H1 (cell line): ENCODE results near the gene USP38. TPM values are rescaled to one million over a fixed set of nuclear protein-coding genes. Genes with fewer than 3 reads are reported as not detected.

Source experiments
- CTCF ChIA-PET: fragments of 300-600 bp; sonication (Branson Sonifier 250); formaldehyde crosslinking; loops from one replicate; lab custom pipeline; 2021; ENCODE audit not compliant: partially characterized antibody; lab: Charles Lee
- POLR2A ChIA-PET: fragments of 300-600 bp; sonication (Branson Sonifier 250); formaldehyde crosslinking; loops from one replicate; lab custom pipeline; 2021; ENCODE audit warnings: inconsistent platforms; ENCODE audit not compliant: partially characterized antibody; lab: Charles Lee
- DNase-seq, 2 experiments: peaks; one replicate each; pipeline versions ENCODE4 v3.0.0 to v3.0.0-alpha.2; 2010 to 2022; ENCODE audit warnings: low spot score in 2 of 2, low read depth in 1 of 2, mixed read lengths in 1 of 2
- FAIRE-seq: peaks from 2 replicates; lab custom pipeline; 2011; peaks lifted over from hg19 to GRCh38; lab: Jason Lieb, UNC
- H2AFZ ChIP-seq: 2 replicates; pipeline ENCODE4 v1.8.1; 2012; ENCODE audit warnings: low read length, inconsistent platforms
- H2AK5ac ChIP-seq: 2 replicates; pipeline ENCODE4 v1.6.1; 2013; ENCODE audit warnings: low read depth, low read length
- H2BK120ac ChIP-seq: replicated peaks from 2 replicates; pipeline ENCODE3; 2013; ENCODE audit warnings: low read depth, low read length, inconsistent platforms
- H2BK12ac ChIP-seq: 2 replicates; pipeline ENCODE4 v1.6.1; 2013; ENCODE audit warnings: low read depth, low read length
- H2BK15ac ChIP-seq: 2 replicates; pipeline ENCODE4 v1.6.1; 2013; ENCODE audit warnings: low read length
- H2BK20ac ChIP-seq: 2 replicates; pipeline ENCODE4 v1.6.1; 2013; ENCODE audit warnings: low read length
- H2BK5ac ChIP-seq: 2 replicates; pipeline ENCODE4 v1.6.1; 2013; ENCODE audit warnings: low read depth, low read length
- H3K14ac ChIP-seq: 2 replicates; pipeline ENCODE4 v1.6.1; 2013; ENCODE audit warnings: inconsistent platforms; ENCODE audit not compliant: insufficient read length
- H3K18ac ChIP-seq: 2 replicates; pipeline ENCODE4 v1.6.1; 2013; ENCODE audit warnings: low read length; ENCODE audit errors: extremely low read depth
- H3K23ac ChIP-seq: 2 replicates; pipeline ENCODE4 v1.6.1; 2013; ENCODE audit warnings: inconsistent platforms; ENCODE audit not compliant: insufficient read length
- H3K23me2 ChIP-seq: 2 replicates; pipeline ENCODE4 v1.6.1; 2013; ENCODE audit warnings: low read depth, low read length
- H3K27ac ChIP-seq: 2 replicates; pipeline ENCODE4 v1.6.1; 2011; ENCODE audit warnings: low read depth, low read length, inconsistent platforms
- H3K27me3 ChIP-seq, 4 experiments: replicated peaks in 1 of 4; 1 replicate in 1 of 4; 2 replicates in 3 of 4; pipeline versions ENCODE4 v1.6.1 to v1.8.1; 2011 to 2013; ENCODE audit warnings: low read length in 3 of 4, mild to moderate bottlenecking in 3 of 4, inconsistent platforms in 2 of 4, mixed read lengths in 2 of 4, moderate library complexity in 1 of 4; ENCODE audit not compliant: control insufficient read depth in 3 of 4, insufficient read depth in 3 of 4; ENCODE audit errors: extremely low read depth in 1 of 4
- H3K36me3 ChIP-seq, 4 experiments: 2 replicates each; pipeline versions ENCODE4 v1.6.1 to v1.8.1; 2011 to 2013; ENCODE audit warnings: mild to moderate bottlenecking in 4 of 4, low read length in 3 of 4, moderate library complexity in 2 of 4, control low read depth in 1 of 4, inconsistent platforms in 1 of 4; ENCODE audit not compliant: insufficient read depth in 4 of 4, control insufficient read depth in 2 of 4
- H3K4ac ChIP-seq: replicated peaks from 2 replicates; pipeline ENCODE3; 2013; ENCODE audit warnings: low read length, low read depth, mixed read lengths, inconsistent platforms; ENCODE audit not compliant: insufficient read length
- H3K4me1 ChIP-seq, 4 experiments: replicated peaks in 1 of 4; 1 replicate in 1 of 4; 2 replicates in 3 of 4; pipeline versions ENCODE4 v1.6.1 to v1.8.1; 2011 to 2013; ENCODE audit warnings: low read length in 3 of 4, inconsistent platforms in 2 of 4, mixed read lengths in 1 of 4; ENCODE audit not compliant: insufficient read depth in 4 of 4, control insufficient read depth in 3 of 4
- H3K4me2 ChIP-seq, 2 experiments: 2 replicates each; pipeline versions ENCODE4 v1.6.1 to v1.8.1; 2011 to 2013; ENCODE audit warnings: low read depth in 2 of 2, low read length in 2 of 2, control low read depth in 1 of 2, inconsistent platforms in 1 of 2, mild to moderate bottlenecking in 1 of 2; ENCODE audit not compliant: insufficient read depth in 1 of 2
- H3K4me3 ChIP-seq, 4 experiments: fragments of 200-600, 300-600 bp in 1 of 4; sonication (generic), shearing (Covaris generic), sonication (Bioruptor Twin) in 1 of 4; 2 replicates each; pipeline versions ENCODE4 v1.5.1 to v1.8.1; 2011 to 2016; ENCODE audit warnings: low read length in 4 of 4, low read depth in 3 of 4, control low read depth in 2 of 4, inconsistent platforms in 2 of 4, mild to moderate bottlenecking in 2 of 4, mixed read lengths in 1 of 4, moderate library complexity in 1 of 4; ENCODE audit not compliant: insufficient read depth in 2 of 4; ENCODE audit errors: extremely low read depth in 1 of 4
- H3K56ac ChIP-seq: replicated peaks from 2 replicates; pipeline ENCODE3; 2013; ENCODE audit warnings: low read depth, mild to moderate bottlenecking, mixed read lengths, low read length, inconsistent platforms; ENCODE audit not compliant: insufficient read length
- H3K79me1 ChIP-seq: 2 replicates; pipeline ENCODE4 v1.6.1; 2013; ENCODE audit warnings: low read depth, low read length, control low read depth
- H3K79me2 ChIP-seq, 2 experiments: 2 replicates each; pipeline versions ENCODE4 v1.6.1 to v1.8.1; 2012 to 2013; ENCODE audit warnings: low read length in 2 of 2, mild to moderate bottlenecking in 2 of 2, inconsistent platforms in 1 of 2; ENCODE audit not compliant: insufficient read depth in 2 of 2, control insufficient read depth in 1 of 2
- H3K9ac ChIP-seq, 4 experiments: replicated peaks in 1 of 4; 1 replicate in 1 of 4; 2 replicates in 3 of 4; pipeline versions ENCODE4 v1.6.1 to v1.8.1; 2011 to 2013; ENCODE audit warnings: low read depth in 3 of 4, low read length in 3 of 4, control low read depth in 2 of 4, mild to moderate bottlenecking in 2 of 4, moderate library complexity in 2 of 4, inconsistent platforms in 1 of 4; ENCODE audit errors: extremely low read depth in 1 of 4
- H3K9me3 ChIP-seq, 2 experiments: 2 replicates each; pipeline versions ENCODE4 v1.6.1 to v1.8.1; 2012 to 2013; ENCODE audit warnings: mild to moderate bottlenecking in 2 of 2, moderate library complexity in 2 of 2, control low read depth in 1 of 2, inconsistent platforms in 1 of 2, low read depth in 1 of 2, low read length in 1 of 2, mixed read lengths in 1 of 2; ENCODE audit not compliant: insufficient read depth in 2 of 2
- H4K20me1 ChIP-seq, 2 experiments: replicated peaks in 1 of 2; 2 replicates each; pipeline versions ENCODE3 to v1.8.1; 2011 to 2013; ENCODE audit warnings: inconsistent platforms in 2 of 2, low read length in 2 of 2, mild to moderate bottlenecking in 1 of 2; ENCODE audit not compliant: insufficient read depth in 2 of 2, control insufficient read depth in 1 of 2
- H4K5ac ChIP-seq: 2 replicates; pipeline ENCODE4 v1.6.1; 2013; ENCODE audit warnings: low read length, low read depth, mixed read lengths, inconsistent platforms; ENCODE audit not compliant: insufficient read length
- H4K8ac ChIP-seq: 2 replicates; pipeline ENCODE4 v1.8.0; 2013; ENCODE audit warnings: mild to moderate bottlenecking, moderate library complexity, low read length, inconsistent platforms; ENCODE audit not compliant: insufficient read depth; ENCODE audit errors: extremely low read depth
- H4K91ac ChIP-seq: replicated peaks from 2 replicates; pipeline ENCODE3; 2013; ENCODE audit warnings: low read length, mixed read lengths, inconsistent platforms; ENCODE audit not compliant: insufficient read length
- ASH2L ChIP-seq: fragments of 200-600, 300-600 bp; sonication (generic); IDR thresholded peaks from one replicate; pipeline ENCODE4 v1.7.1; 2017; ENCODE audit warnings: low read length
- CBX5 ChIP-seq: fragments of 300-800, 300-1000 bp; sonication (generic); IDR thresholded peaks from 2 replicates; pipeline ENCODE4 v1.7.1; 2016; ENCODE audit warnings: antibody characterized with exemption, low read length, low read depth
- CTBP2 ChIP-seq: IDR thresholded peaks from 2 replicates; pipeline ENCODE4 v1.7.0; 2011; ENCODE audit warnings: borderline replicate concordance, mild to moderate bottlenecking, moderate library complexity, mixed read lengths, low read length; ENCODE audit not compliant: insufficient read depth, insufficient read length
- CTCF ChIP-seq, 3 experiments: IDR thresholded peaks; 1 replicate in 2 of 3; 2 replicates in 1 of 3; pipeline versions ENCODE4 v1.5.1 to v1.6.1; 2011; ENCODE audit warnings: low read length in 3 of 3, mild to moderate bottlenecking in 3 of 3, inconsistent platforms in 2 of 3, low read depth in 1 of 3, moderate library complexity in 1 of 3; ENCODE audit not compliant: insufficient read depth in 1 of 3; ENCODE audit errors: control extremely low read depth in 1 of 3
- JUND ChIP-seq: IDR thresholded peaks from 2 replicates; pipeline ENCODE4 v1.6.1; 2011; ENCODE audit warnings: mild to moderate bottlenecking, improper control_type of control experiment, low read length
- RBBP5 ChIP-seq: IDR thresholded peaks from 2 replicates; pipeline ENCODE4 v1.7.1; 2012; ENCODE audit warnings: low read depth, mild to moderate bottlenecking, inconsistent platforms, low read length, moderate library complexity, borderline replicate concordance
- RNF2 ChIP-seq: fragments of 200-900, 300-1000 bp; sonication (generic); IDR thresholded peaks from 2 replicates; pipeline ENCODE4 v1.7.1; 2016; ENCODE audit warnings: borderline replicate concordance, low read depth, mild to moderate bottlenecking, antibody characterized with exemption, low read length; ENCODE audit not compliant: poor library complexity, severe bottlenecking; ENCODE audit errors: missing control alignments
- YY1 ChIP-seq: IDR thresholded peaks from 2 replicates; pipeline ENCODE4 v1.6.1; 2011; ENCODE audit warnings: low read depth, mild to moderate bottlenecking, low read length
- WGBS, 2 experiments: shearing (Covaris generic) in 1 of 2; methylation state at CpG; one replicate each; pipeline versions ENCODE4 v1.1.6 to v1.1.7; 2013 to 2015; ENCODE audit warnings: low lambda C conversion rate in 2 of 2, mixed read lengths in 2 of 2, inconsistent platforms in 1 of 2, low coverage in 1 of 2, missing lambda C conversion rate in 1 of 2; ENCODE audit not compliant: insufficient replicate concordance in 2 of 2, insufficient coverage in 1 of 2, insufficient read length in 1 of 2; ENCODE audit errors: extremely low coverage in 1 of 2, missing lambda C conversion rate in 1 of 2; 5-methylcytosine and 5-hydroxymethylcytosine counted together
- polyA plus RNA-seq, 7 experiments: library from polyadenylated mRNA; depleted of rRNA in 3 of 7; stranded (reverse) in 5 of 7; unstranded in 2 of 7; fragments of >200 nt in 5 of 7; fragments of 200-250 nt in 2 of 7; gene quantifications; 1 replicate in 5 of 7; 2 replicates in 1 of 7; 4 replicates in 1 of 7; pipeline versions ENCODE4 v1.2.1 to v1.2.3, GENCODE V29; 2011 to 2013; ENCODE audit warnings: missing spikeins in 2 of 7, mixed read lengths in 2 of 7
- total RNA-seq: library from RNA; stranded (reverse); fragmentation: NEBNext Ultra II Directional; extraction: Animal tissue kit (Norgen Biotek cat#: 25700); gene quantifications from 2 replicates; pipeline ENCODE4 v1.2.1, GENCODE V29; 2021

The USP38 gene
- total and polyA plus RNA-seq, 2 of the 8 experiments (the other 6 are each of a cell fraction or from before 2014, with no cell fraction given) = 3.2 to 10.5 TPM

GRCh38 chr4:143203577-143203976, 18.9 kb downstream of the USP38 start:
- Histone ChIP-seq H2AK5ac (no peak overlapping the region), H3K27ac (no peak overlapping the region), H3K79me1 (no peaks in the 10 kb centered on the region), H2BK5ac (no peak overlapping the region), H3K27me3 (no peaks in the 10 kb centered on the region), H2BK15ac (no peak overlapping the region), H3K4me3 (no peak overlapping the region), H2BK20ac (no peak overlapping the region), H3K79me2 (no peaks in the 10 kb centered on the region; a peak in 1 of 4 replicates), H3K4me2 (no peak overlapping the region), H3K23ac (no peak overlapping the region), H2BK12ac (no peak overlapping the region), H4K91ac (no peak overlapping the region), H3K23me2 (no peaks in the 10 kb centered on the region), H4K20me1 (peaks cover 0 to 4% of the 10 kb centered on the region in 2 experiments), H4K8ac (no peak overlapping the region), H2BK120ac (no peak overlapping the region), H3K36me3 (peaks cover 0 to 39% (median 19%) of the 10 kb centered on the region in 4 experiments; a peak in 6 of 8 replicates), H3K18ac (no peak overlapping the region), H3K9ac (no peak overlapping the region), H2AFZ (no peak overlapping the region), H3K4me1 (no peaks in the 10 kb centered on the region), H3K4ac (no peak overlapping the region), H3K9me3 (no peaks in the 10 kb centered on the region), H4K5ac (no peak overlapping the region), H3K56ac (no peak overlapping the region), H3K14ac (no peak overlapping the region)
- 92% methylated on average over 1 of the region's 1 CpG; no CpG with 5 or more reads in 1 of the 2 experiments for WGBS, 2 experiments
- POLR2A ChIA-PET = no interaction called here
- DNase-seq = no peak
- CTCF ChIA-PET = interaction anchor here (1.3 kb wide), 1 partner anchor 134 kb away, joined by 3 read pairs; no protein-coding TSS in a partner anchor
- FAIRE-seq = no peak
- TF ChIP-seq CTCF (IDR thresholded peaks at IDR 0.05; ENCODE audit: control extremely low read depth in 1 of 3, insufficient read depth in 1 of 3, low read depth in 1 of 3, low read length in 3 of 3) = no peak
- no peak for TF ChIP-seq RBBP5
- TF ChIP-seq YY1 = no peak
- TF ChIP-seq JUND = no peak
- no peak for TF ChIP-seq RNF2
- no peak for TF ChIP-seq CBX5
- TF ChIP-seq ASH2L = no peak
- no peak for TF ChIP-seq CTBP2
